ENCODE measurements around the gene APBA2.

Gene APBA2

GRCh38 chr15:28875461-28876000, 10.2 kb upstream of the APBA2 start:
- Histone ChIP-seq H3K9me3 (ENCODE audit: insufficient read depth, low read depth, low read length) (no peaks in the 10 kb centered on the region), H3K36me3 (ENCODE audit: insufficient read depth, low read length) (no peaks in the 10 kb centered on the region), H4K20me1 (ENCODE audit: insufficient read depth, low read length, poor library complexity, severe bottlenecking) (no peaks in the 10 kb centered on the region), H3K4me3 (ENCODE audit: low read length, poor library complexity, severe bottlenecking) (no peak overlapping the region), H3K9me2 (replicated peaks; ENCODE audit: low read depth, low read length) (no peaks in the 10 kb centered on the region), H2AFZ (ENCODE audit: low read length) (no peak overlapping the region), H3K27me3 (ENCODE audit: insufficient read depth, low read length, poor library complexity, severe bottlenecking) (no peaks in the 10 kb centered on the region), H3K9ac (ENCODE audit: low read depth, low read length, poor library complexity, severe bottlenecking) (no peak overlapping the region), H3K4me2 (ENCODE audit: low read depth, low read length, poor library complexity, severe bottlenecking) (no peak overlapping the region), H3K79me2 (ENCODE audit: insufficient read depth, low read length) (no peaks in the 10 kb centered on the region), H3K4me1 (ENCODE audit: insufficient read depth, low read length, poor library complexity, severe bottlenecking) (peaks cover 10% of the 10 kb centered on the region), H3F3A (ENCODE audit: low read depth) (no peaks in the 10 kb centered on the region)
- TF ChIP-seq EZH2phosphoT487 (IDR thresholded peaks at IDR 0.05; ENCODE audit: borderline replicate concordance) = no peak
- no peak for TF ChIP-seq CTCF (conservative IDR thresholded peaks at IDR 0.05; ENCODE audit: low read length)

GRCh38 chr15:28876131-28876844, 9.5 kb upstream of the APBA2 start:
- no peaks in the 10 kb centered on the region for H3K27me3 ChIP-seq (ENCODE audit: insufficient read depth, low read length, poor library complexity, severe bottlenecking)
- no peaks in the 10 kb centered on the region for H3K36me3 ChIP-seq (ENCODE audit: insufficient read depth, low read length)
- TF ChIP-seq CTCF (conservative IDR thresholded peaks at IDR 0.05; ENCODE audit: low read length) (no peak), EZH2phosphoT487 (IDR thresholded peaks at IDR 0.05; ENCODE audit: borderline replicate concordance) (no peak)
- H4K20me1 ChIP-seq (ENCODE audit: insufficient read depth, low read length, poor library complexity, severe bottlenecking) = no peaks in the 10 kb centered on the region
- no peak overlapping the region for H2AFZ ChIP-seq (ENCODE audit: low read length)
- H3K79me2 ChIP-seq (ENCODE audit: insufficient read depth, low read length) = no peaks in the 10 kb centered on the region
- no peak overlapping the region for H3K4me2 ChIP-seq (ENCODE audit: low read depth, low read length, poor library complexity, severe bottlenecking)
- H3K4me3 ChIP-seq (ENCODE audit: low read length, poor library complexity, severe bottlenecking) = no peak overlapping the region
- no peaks in the 10 kb centered on the region for H3F3A ChIP-seq (ENCODE audit: low read depth)
- peaks cover 13% of the 10 kb centered on the region for H3K4me1 ChIP-seq (ENCODE audit: insufficient read depth, low read length, poor library complexity, severe bottlenecking)
- H3K9ac ChIP-seq (ENCODE audit: low read depth, low read length, poor library complexity, severe bottlenecking) = no peak overlapping the region
- H3K9me2 ChIP-seq (replicated peaks; ENCODE audit: low read depth, low read length) = no peaks in the 10 kb centered on the region
- no peaks in the 10 kb centered on the region for H3K9me3 ChIP-seq (ENCODE audit: insufficient read depth, low read depth, low read length)

- Histone ChIP-seq H3K36me3 (ENCODE audit: insufficient read depth, low read length) (no peaks in the 10 kb centered on the region), H3K4me3 (ENCODE audit: low read length, poor library complexity, severe bottlenecking) (no peak overlapping the region), H4K20me1 (ENCODE audit: insufficient read depth, low read length, poor library complexity, severe bottlenecking) (no peaks in the 10 kb centered on the region), H3K9me3 (ENCODE audit: insufficient read depth, low read depth, low read length) (no peaks in the 10 kb centered on the region), H3K4me2 (ENCODE audit: low read depth, low read length, poor library complexity, severe bottlenecking) (no peak overlapping the region), H3K9ac (ENCODE audit: low read depth, low read length, poor library complexity, severe bottlenecking) (no peak overlapping the region), H3K27me3 (ENCODE audit: insufficient read depth, low read length, poor library complexity, severe bottlenecking) (no peaks in the 10 kb centered on the region), H2AFZ (ENCODE audit: low read length) (no peak overlapping the region), H3K79me2 (ENCODE audit: insufficient read depth, low read length) (no peaks in the 10 kb centered on the region), H3F3A (ENCODE audit: low read depth) (no peaks in the 10 kb centered on the region), H3K9me2 (replicated peaks; ENCODE audit: low read depth, low read length) (no peaks in the 10 kb centered on the region), H3K4me1 (ENCODE audit: insufficient read depth, low read length, poor library complexity, severe bottlenecking) (peaks cover 15% of the 10 kb centered on the region)
- TF ChIP-seq CTCF (conservative IDR thresholded peaks at IDR 0.05; ENCODE audit: low read length) (no peak), EZH2phosphoT487 (IDR thresholded peaks at IDR 0.05; ENCODE audit: borderline replicate concordance) (no peak)
Observed at GRCh38 chr15:28876845-28877185, 9.0 kb upstream of the APBA2 start.
